K562 (cell line): ENCODE data around the gene HPD. TPM values are rescaled to one million over a fixed set of nuclear protein-coding genes. Genes with fewer than 3 reads are reported as not detected.

Experiments used
- FOXA1 ChIP-seq: fragments of 450-650 bp; IDR thresholded peaks from 2 replicates; pipeline ENCODE4 v1.6.1; 2016; ENCODE audit warnings: mild to moderate bottlenecking, borderline replicate concordance
- HMG20A ChIP-seq: fragments of 450-650 bp; formaldehyde crosslinking; conservative IDR thresholded peaks from 2 replicates; pipeline ENCODE4 v1.4.0; 2020; ENCODE audit warnings: mild to moderate bottlenecking, mixed read lengths
- KHSRP ChIP-seq: fragments of 450-650 bp; IDR thresholded peaks from 2 replicates; pipeline ENCODE4 v1.6.1; 2017
- NCOA1 ChIP-seq: fragments of 450-650 bp; IDR thresholded peaks from 2 replicates; pipeline ENCODE4 v1.6.1; 2016; ENCODE audit warnings: low read depth
- PATZ1 ChIP-seq: fragments of 250-450 bp; sonication (Bioruptor Pico); IDR thresholded peaks from 2 replicates; pipeline ENCODE4 v1.5.0; 2020; ENCODE audit warnings: mild to moderate bottlenecking, borderline replicate concordance
- RBM39 ChIP-seq: fragments of 200-400 bp; formaldehyde crosslinking; optimal IDR thresholded peaks from 2 replicates; pipeline ENCODE3; 2018; ENCODE audit warnings: low read depth, low read length
- RNF219 ChIP-seq: fragments of 250-450 bp; sonication (Bioruptor Pico); IDR thresholded peaks from 2 replicates; pipeline ENCODE4 v1.5.0; 2022; ENCODE audit warnings: mild to moderate bottlenecking
- SRF ChIP-seq, 2 experiments: fragments of 250-450, 450-650 bp in 1 of 2; sonication (Bioruptor Pico) in 1 of 2; sonication (generic) in 1 of 2; formaldehyde crosslinking; IDR thresholded peaks; 2 replicates each; pipeline versions ENCODE4 v1.5.0 to v1.5.1; 2020 to 2022; ENCODE audit warnings: mild to moderate bottlenecking in 1 of 2, missing genetic modification reagents in 1 of 2
- STAT5B ChIP-seq: fragments of 250-450 bp; sonication (Bioruptor Pico); IDR thresholded peaks from 2 replicates; pipeline ENCODE4 v1.8.0; 2021; ENCODE audit warnings: mild to moderate bottlenecking, inconsistent platforms
- ZBTB17 ChIP-seq: fragments of 450-650 bp; formaldehyde crosslinking; IDR thresholded peaks from 2 replicates; pipeline ENCODE4 v1.4.0; 2020; ENCODE audit warnings: mild to moderate bottlenecking
- ZC3H11A ChIP-seq: IDR thresholded peaks from 2 replicates; pipeline ENCODE4 v1.6.1; 2012; ENCODE audit warnings: low read depth, low read length, improper control_type of control experiment
- ZNF780A ChIP-seq: fragments of 250-450 bp; sonication (Bioruptor Pico); IDR thresholded peaks from 2 replicates; pipeline ENCODE4 v1.5.0; 2021; ENCODE audit warnings: mild to moderate bottlenecking
- polyA plus RNA-seq, 8 experiments: library from polyadenylated mRNA; depleted of rRNA in 4 of 8; stranded (reverse) in 5 of 8; unstranded in 3 of 8; fragments of >200 nt; fragmentation: Nextera tagmentation in 2 of 8; fragmentation: Illumina TruSeq in 1 of 8; extraction: Ambion mirVana in 2 of 8; extraction: Trizol in 1 of 8; gene quantifications; 2 replicates each; pipeline versions ENCODE4 v1.2.1 to v1.2.3, GENCODE V29; 2011 to 2014; ENCODE audit warnings: inconsistent platforms in 1 of 8, missing spikeins in 1 of 8
- total RNA-seq, 7 experiments: library from RNA; depleted of rRNA in 6 of 7; stranded (reverse); fragments of >200 nt in 6 of 7; fragmentation: Illumina TruSeq in 2 of 7; extraction: Trizol in 2 of 7; gene quantifications; 2 replicates each; pipeline versions ENCODE4 v1.2.1 to v1.2.3, GENCODE V29; 2011 to 2021; ENCODE audit warnings: low replicate concordance in 1 of 7
- TF ChIP-seq, protein P1 (sequence below): sonication (generic); formaldehyde crosslinking; IDR thresholded peaks from 2 replicates; pipeline ENCODE4 v1.8.1; 2023; ENCODE audit warnings: mild to moderate bottlenecking, missing genetic modification reagents
- TF ChIP-seq, protein P2 (sequence below): fragments of 200-800 bp; sonication (Bioruptor generic); IDR thresholded peaks from 2 replicates; pipeline ENCODE4 v1.6.1; 2017; ENCODE audit warnings: missing genetic modification characterization, missing compliant biosample characterization
- TF ChIP-seq, protein P3 (sequence below): sonication (generic); formaldehyde crosslinking; IDR thresholded peaks from 2 replicates; pipeline ENCODE4 v1.8.0; 2022; ENCODE audit warnings: mild to moderate bottlenecking, missing genetic modification reagents
- TF ChIP-seq, protein P4 (sequence below): fragments of 150-350 bp; conservative IDR thresholded peaks from 2 replicates; pipeline ENCODE4 v1.6.1; 2014; ENCODE audit warnings: low read length

The HPD gene
- total and polyA plus RNA-seq, 9 of the 15 experiments (the other 6 are each of a cell fraction or from before 2014, with no cell fraction given), result 0.06 to 0.29 (median 0.07) TPM; not detected in 4

- TF ChIP-seq RNF219 (CRISPR knock-in tag) (no peak), SRF (CRISPR knock-in tag; IDR thresholded peaks at IDR 0.05) (no peak), NCOA1 (no peak), FOXA1 (no peak), RBM39 (no peak), ZC3H11A (no peak; the same call in 1 of the 2 replicates), ZBTB17 (no peak), KHSRP (no peak), STAT5B (CRISPR knock-in tag) (no peak), ZNF780A (CRISPR knock-in tag) (no peak), PATZ1 (CRISPR knock-in tag) (no peak), HMG20A (CRISPR knock-in tag) (no peak)
- TF ChIP-seq, protein P1, sequence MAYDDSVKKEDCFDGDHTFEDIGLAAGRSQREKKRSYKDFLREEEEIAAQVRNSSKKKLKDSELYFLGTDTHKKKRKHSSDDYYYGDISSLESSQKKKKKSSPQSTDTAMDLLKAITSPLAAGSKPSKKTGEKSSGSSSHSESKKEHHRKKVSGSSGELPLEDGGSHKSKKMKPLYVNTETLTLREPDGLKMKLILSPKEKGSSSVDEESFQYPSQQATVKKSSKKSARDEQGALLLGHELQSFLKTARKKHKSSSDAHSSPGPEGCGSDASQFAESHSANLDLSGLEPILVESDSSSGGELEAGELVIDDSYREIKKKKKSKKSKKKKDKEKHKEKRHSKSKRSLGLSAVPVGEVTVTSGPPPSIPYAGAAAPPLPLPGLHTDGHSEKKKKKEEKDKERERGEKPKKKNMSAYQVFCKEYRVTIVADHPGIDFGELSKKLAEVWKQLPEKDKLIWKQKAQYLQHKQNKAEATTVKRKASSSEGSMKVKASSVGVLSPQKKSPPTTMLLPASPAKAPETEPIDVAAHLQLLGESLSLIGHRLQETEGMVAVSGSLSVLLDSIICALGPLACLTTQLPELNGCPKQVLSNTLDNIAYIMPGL (CRISPR knock-in tag), result no peak
- TF ChIP-seq, protein P2, sequence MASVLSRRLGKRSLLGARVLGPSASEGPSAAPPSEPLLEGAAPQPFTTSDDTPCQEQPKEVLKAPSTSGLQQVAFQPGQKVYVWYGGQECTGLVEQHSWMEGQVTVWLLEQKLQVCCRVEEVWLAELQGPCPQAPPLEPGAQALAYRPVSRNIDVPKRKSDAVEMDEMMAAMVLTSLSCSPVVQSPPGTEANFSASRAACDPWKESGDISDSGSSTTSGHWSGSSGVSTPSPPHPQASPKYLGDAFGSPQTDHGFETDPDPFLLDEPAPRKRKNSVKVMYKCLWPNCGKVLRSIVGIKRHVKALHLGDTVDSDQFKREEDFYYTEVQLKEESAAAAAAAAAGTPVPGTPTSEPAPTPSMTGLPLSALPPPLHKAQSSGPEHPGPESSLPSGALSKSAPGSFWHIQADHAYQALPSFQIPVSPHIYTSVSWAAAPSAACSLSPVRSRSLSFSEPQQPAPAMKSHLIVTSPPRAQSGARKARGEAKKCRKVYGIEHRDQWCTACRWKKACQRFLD (CRISPR knock-in tag), result no peak
- TF ChIP-seq, protein P3, sequence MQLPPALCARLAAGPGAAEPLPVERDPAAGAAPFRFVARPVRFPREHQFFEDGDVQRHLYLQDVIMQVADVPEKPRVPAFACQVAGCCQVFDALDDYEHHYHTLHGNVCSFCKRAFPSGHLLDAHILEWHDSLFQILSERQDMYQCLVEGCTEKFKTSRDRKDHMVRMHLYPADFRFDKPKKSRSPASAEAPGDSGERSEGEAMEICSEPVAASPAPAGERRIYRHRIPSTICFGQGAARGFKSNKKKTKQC (CRISPR knock-in tag), result no peak
- TF ChIP-seq, protein P4, sequence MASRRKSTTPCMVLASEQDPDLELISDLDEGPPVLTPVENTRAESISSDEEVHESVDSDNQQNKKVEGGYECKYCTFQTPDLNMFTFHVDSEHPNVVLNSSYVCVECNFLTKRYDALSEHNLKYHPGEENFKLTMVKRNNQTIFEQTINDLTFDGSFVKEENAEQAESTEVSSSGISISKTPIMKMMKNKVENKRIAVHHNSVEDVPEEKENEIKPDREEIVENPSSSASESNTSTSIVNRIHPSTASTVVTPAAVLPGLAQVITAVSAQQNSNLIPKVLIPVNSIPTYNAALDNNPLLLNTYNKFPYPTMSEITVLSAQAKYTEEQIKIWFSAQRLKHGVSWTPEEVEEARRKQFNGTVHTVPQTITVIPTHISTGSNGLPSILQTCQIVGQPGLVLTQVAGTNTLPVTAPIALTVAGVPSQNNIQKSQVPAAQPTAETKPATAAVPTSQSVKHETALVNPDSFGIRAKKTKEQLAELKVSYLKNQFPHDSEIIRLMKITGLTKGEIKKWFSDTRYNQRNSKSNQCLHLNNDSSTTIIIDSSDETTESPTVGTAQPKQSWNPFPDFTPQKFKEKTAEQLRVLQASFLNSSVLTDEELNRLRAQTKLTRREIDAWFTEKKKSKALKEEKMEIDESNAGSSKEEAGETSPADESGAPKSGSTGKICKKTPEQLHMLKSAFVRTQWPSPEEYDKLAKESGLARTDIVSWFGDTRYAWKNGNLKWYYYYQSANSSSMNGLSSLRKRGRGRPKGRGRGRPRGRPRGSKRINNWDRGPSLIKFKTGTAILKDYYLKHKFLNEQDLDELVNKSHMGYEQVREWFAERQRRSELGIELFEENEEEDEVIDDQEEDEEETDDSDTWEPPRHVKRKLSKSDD, result no peak
Measured at GRCh38 chr12:121811434-121812319, 47.0 kb downstream of the HPD start (continued).
